ENCODE results near the gene TMEM35B. TPM values are rescaled to one million over a fixed set of nuclear protein-coding genes. Genes with fewer than 3 reads are reported as not detected.
"Not testable (repeated sequence)": the region's sequence is repeated elsewhere in the genome, so short reads cannot be mapped to it uniquely, and the experiment has no call there.

The TMEM35B gene
- total RNA-seq, 4 donors from 2014 or later: 31.5 to 61.0 (median 48.8) TPM

GRCh38 chr1:34987018-34987417 lies 1.9 kb upstream of the TMEM35B start:
- no peak for DNase-seq (ENCODE audit: low spot score)
- ATAC-seq (ENCODE audit: low FRiP score): no peak
- TF ChIP-seq CTCF (IDR thresholded peaks at IDR 0.05): no peak

GRCh38 chr1:34985609-34985904 lies 410 bp upstream of the TMEM35B start:
- ATAC-seq (ENCODE audit: low FRiP score); DNase-seq (ENCODE audit: low spot score): not testable (repeated sequence)

- DNase-seq (ENCODE audit: low spot score) (no peak), ATAC-seq (ENCODE audit: low FRiP score) (peak; percentile 20)
- no peak for TF ChIP-seq CTCF (IDR thresholded peaks at IDR 0.05)
Observed at GRCh38 chr1:34984435-34984792, 733 bp downstream of the TMEM35B start.

GRCh38 chr1:34983700-34984355 lies 1.3 kb downstream of the TMEM35B start:
- no peak for DNase-seq (ENCODE audit: low spot score)
- no peak for TF ChIP-seq CTCF (IDR thresholded peaks at IDR 0.05)
- no peak for ATAC-seq (ENCODE audit: low FRiP score)

- DNase-seq (ENCODE audit: low spot score) (no peak), ATAC-seq (ENCODE audit: low FRiP score) (no peak)
- TF ChIP-seq CTCF (IDR thresholded peaks at IDR 0.05): no peak
Observed at GRCh38 chr1:34982820-34983376, 2.2 kb downstream of the TMEM35B start.

GRCh38 chr1:34980715-34981114 lies 4.4 kb downstream of the TMEM35B start:
- no peak for TF ChIP-seq CTCF (IDR thresholded peaks at IDR 0.05)
- no peak for ATAC-seq (ENCODE audit: low FRiP score)
- no peak for DNase-seq (ENCODE audit: low spot score)

GRCh38 chr1:34978921-34979320 lies 6.2 kb downstream of the TMEM35B start:
- ATAC-seq (ENCODE audit: low FRiP score): no peak
- no peak for DNase-seq (ENCODE audit: low spot score)
- TF ChIP-seq CTCF (IDR thresholded peaks at IDR 0.05): no peak
